ENCODE data around the gene ZNF2. TPM values are rescaled to one million over a fixed set of nuclear protein-coding genes. Genes with fewer than 3 reads are reported as not detected.

Gene ZNF2
- total and polyA plus RNA-seq, 2 of the 13 experiments (the other 11 are each of a cell fraction or from before 2014, with no cell fraction given) = 4.3 to 6.1 TPM

DNA sequence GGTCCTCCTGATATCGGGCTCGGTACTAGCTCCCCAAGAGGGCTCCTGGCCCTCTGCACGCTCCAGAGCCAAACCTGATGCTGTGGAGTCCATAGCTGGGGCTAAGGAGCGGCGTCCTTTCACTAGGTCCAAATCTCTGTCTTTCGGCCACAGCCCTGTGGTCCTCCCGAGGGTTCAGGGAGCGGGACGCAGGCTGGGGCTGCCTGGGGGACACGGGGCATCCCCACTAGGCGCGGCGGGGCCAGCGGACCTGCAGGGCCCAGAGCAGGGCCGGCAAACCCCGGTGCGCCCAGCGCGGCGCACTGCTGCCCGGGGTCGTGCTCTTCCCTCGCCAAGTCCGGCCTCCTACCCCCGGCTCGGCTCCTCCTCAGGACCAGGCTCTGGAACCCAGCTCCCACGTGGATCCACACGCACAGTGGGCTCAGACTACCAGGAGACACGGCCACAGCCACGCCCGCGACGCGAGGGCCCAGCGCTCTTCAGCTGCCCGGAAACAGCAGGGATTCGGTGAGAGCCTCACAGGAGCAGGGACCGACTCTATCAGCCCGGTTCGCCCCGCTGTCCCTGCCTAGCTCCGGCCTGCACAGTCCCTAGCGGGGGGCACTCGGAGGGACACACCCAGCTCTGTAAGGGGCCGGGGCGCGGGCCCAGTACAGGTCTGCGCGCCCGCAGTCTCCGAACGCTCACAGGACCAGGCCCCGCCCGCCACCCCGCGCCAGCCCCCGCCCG, 6.6 kb upstream of the ZNF2 start (continued):
- TF ChIP-seq DBP (CRISPR knock-in tag; IDR thresholded peaks at IDR 0.05; ENCODE audit: not compliant biosample characterization) = no peak
- no peak for TF ChIP-seq TRIM22 (IDR thresholded peaks at IDR 0.05)
- TF ChIP-seq KLF13 (CRISPR knock-in tag; IDR thresholded peaks at IDR 0.05) = no peak
- no peak for TF ChIP-seq ZSCAN12 (CRISPR knock-in tag; IDR thresholded peaks at IDR 0.05)
- no peak for TF ChIP-seq RARA (CRISPR knock-in tag; IDR thresholded peaks at IDR 0.05)
- TF ChIP-seq, protein P1, sequence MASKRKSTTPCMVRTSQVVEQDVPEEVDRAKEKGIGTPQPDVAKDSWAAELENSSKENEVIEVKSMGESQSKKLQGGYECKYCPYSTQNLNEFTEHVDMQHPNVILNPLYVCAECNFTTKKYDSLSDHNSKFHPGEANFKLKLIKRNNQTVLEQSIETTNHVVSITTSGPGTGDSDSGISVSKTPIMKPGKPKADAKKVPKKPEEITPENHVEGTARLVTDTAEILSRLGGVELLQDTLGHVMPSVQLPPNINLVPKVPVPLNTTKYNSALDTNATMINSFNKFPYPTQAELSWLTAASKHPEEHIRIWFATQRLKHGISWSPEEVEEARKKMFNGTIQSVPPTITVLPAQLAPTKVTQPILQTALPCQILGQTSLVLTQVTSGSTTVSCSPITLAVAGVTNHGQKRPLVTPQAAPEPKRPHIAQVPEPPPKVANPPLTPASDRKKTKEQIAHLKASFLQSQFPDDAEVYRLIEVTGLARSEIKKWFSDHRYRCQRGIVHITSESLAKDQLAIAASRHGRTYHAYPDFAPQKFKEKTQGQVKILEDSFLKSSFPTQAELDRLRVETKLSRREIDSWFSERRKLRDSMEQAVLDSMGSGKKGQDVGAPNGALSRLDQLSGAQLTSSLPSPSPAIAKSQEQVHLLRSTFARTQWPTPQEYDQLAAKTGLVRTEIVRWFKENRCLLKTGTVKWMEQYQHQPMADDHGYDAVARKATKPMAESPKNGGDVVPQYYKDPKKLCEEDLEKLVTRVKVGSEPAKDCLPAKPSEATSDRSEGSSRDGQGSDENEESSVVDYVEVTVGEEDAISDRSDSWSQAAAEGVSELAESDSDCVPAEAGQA (IDR thresholded peaks at IDR 0.05; ENCODE audit: low read depth) = no peak
- TF ChIP-seq, protein P1 (CRISPR knock-in tag; IDR thresholded peaks at IDR 0.05; ENCODE audit: borderline replicate concordance) = no peak
- TF ChIP-seq TCF12 (IDR thresholded peaks at IDR 0.05) = no peak
- TF ChIP-seq TCF12 (CRISPR knock-in tag; IDR thresholded peaks at IDR 0.05) = no peak
- no peak for TF ChIP-seq THAP11 (CRISPR knock-in tag; IDR thresholded peaks at IDR 0.05)
- TF ChIP-seq SP140L (CRISPR knock-in tag; IDR thresholded peaks at IDR 0.05; ENCODE audit: borderline replicate concordance) = no peak
- TF ChIP-seq SAP130 (CRISPR knock-in tag; IDR thresholded peaks at IDR 0.05; ENCODE audit: low read depth) = peak; percentile 10; the same call in 1 of the 2 replicates
- peak; percentile 74 for TF ChIP-seq ZFY (CRISPR knock-in tag; IDR thresholded peaks at IDR 0.05)
- TF ChIP-seq CC2D1A (CRISPR knock-in tag; IDR thresholded peaks at IDR 0.05) = no peak
- no peak for TF ChIP-seq ZNF441 (CRISPR knock-in tag; IDR thresholded peaks at IDR 0.05; ENCODE audit: borderline replicate concordance)
- no peak for TF ChIP-seq NFKBIZ (CRISPR knock-in tag; IDR thresholded peaks at IDR 0.05)
- no peak for TF ChIP-seq REPIN1 (CRISPR knock-in tag; IDR thresholded peaks at IDR 0.05; ENCODE audit: borderline replicate concordance, low read depth)
- no peak; the same call in 1 of the 2 replicates for TF ChIP-seq IRF9 (CRISPR knock-in tag; IDR thresholded peaks at IDR 0.05; ENCODE audit: borderline replicate concordance)
- no peak for TF ChIP-seq RARG (CRISPR knock-in tag; IDR thresholded peaks at IDR 0.05; ENCODE audit: low read depth)
- TF ChIP-seq NR2F6 (IDR thresholded peaks at IDR 0.05) = no peak
- TF ChIP-seq NR2F6 (CRISPR knock-in tag; IDR thresholded peaks at IDR 0.05) = no peak
- no peak for TF ChIP-seq TERF1 (CRISPR knock-in tag; IDR thresholded peaks at IDR 0.05)

Measured in HepG2 (cell line).